Testis (tissue), 2 donors: Measurements from ENCODE around the gene IGSF8.

Experiments used
- CTCF ChIP-seq, 3 experiments: fragments of 450-650 bp in 2 of 3; fragments of 200-600 bp in 1 of 3; sonication (generic) in 1 of 3; IDR thresholded peaks; one replicate each; pipeline ENCODE4 v1.5.1; 2016 to 2019; ENCODE audit warnings: antibody characterized with exemption in 3 of 3, mild to moderate bottlenecking in 2 of 3, moderate library complexity in 1 of 3
- POLR2A ChIP-seq: fragments of 450-650 bp; IDR thresholded peaks from one replicate; pipeline ENCODE4 v1.6.1; 2017; ENCODE audit warnings: antibody characterized with exemption, mild to moderate bottlenecking, moderate library complexity

- TF ChIP-seq POLR2A, result no peak
- TF ChIP-seq CTCF (IDR thresholded peaks at IDR 0.05), result no peak
These were observed 13.9 kb upstream of the IGSF8 start for GRCh38 chr1:160112357-160112756.
